Upper lobe of right lung (tissue), 1 donor: ENCODE results near the gene TMEM100. TPM values are rescaled to one million over a fixed set of nuclear protein-coding genes. Genes with fewer than 3 reads are reported as not detected.

Experiments used
- ATAC-seq: fragments of 200-7000 bp; cut with Tn5 transposase; one replicate; pipeline ENCODE4 v1.9.1; 2020; ENCODE audit warnings: mild to moderate bottlenecking, moderate library complexity
- DNase-seq: peaks from one replicate; pipeline ENCODE4 v3.0.0-alpha.2; 2020
- H3K27ac ChIP-seq: fragments of 200-600 bp; one replicate; pipeline ENCODE4 v1.8.0; 2022
- H3K27me3 ChIP-seq: fragments of 200-600 bp; one replicate; pipeline ENCODE4 v1.8.0; 2022; ENCODE audit warnings: mild to moderate bottlenecking
- H3K36me3 ChIP-seq: fragments of 200-600 bp; one replicate; pipeline ENCODE4 v1.8.0; 2022
- H3K4me1 ChIP-seq: fragments of 200-600 bp; one replicate; pipeline ENCODE4 v1.8.0; 2022
- H3K4me3 ChIP-seq: fragments of 200-600 bp; one replicate; pipeline ENCODE4 v1.8.0; 2022; ENCODE audit warnings: mild to moderate bottlenecking
- H3K9me3 ChIP-seq: fragments of 200-600 bp; one replicate; pipeline ENCODE4 v1.8.0; 2022
- intact Hi-C: fragments of 100-400 bp; cut with DNase I; formaldehyde crosslinking; loops from one replicate; pipeline ENCODE4 v1.11.0; 2022
- total RNA-seq: library from RNA; stranded (reverse); fragmentation: NEBNext Ultra II Directional; extraction: Animal tissue kit (Norgen Biotek cat#: 25700); gene quantifications from one replicate; pipeline ENCODE4 v1.2.1, GENCODE V29; 2021
- TF ChIP-seq, protein P1 (sequence below): fragments of 200-600 bp; IDR thresholded peaks from one replicate; pipeline ENCODE4 v1.8.0; 2022; ENCODE audit warnings: antibody characterized with exemption
- donor health status: DM: no; HTN: yes; CAD: no; lungs with severe emphysema.

TMEM100 gene
- total RNA-seq, 1 donor from 2014 or later, result 279 TPM

DNA sequence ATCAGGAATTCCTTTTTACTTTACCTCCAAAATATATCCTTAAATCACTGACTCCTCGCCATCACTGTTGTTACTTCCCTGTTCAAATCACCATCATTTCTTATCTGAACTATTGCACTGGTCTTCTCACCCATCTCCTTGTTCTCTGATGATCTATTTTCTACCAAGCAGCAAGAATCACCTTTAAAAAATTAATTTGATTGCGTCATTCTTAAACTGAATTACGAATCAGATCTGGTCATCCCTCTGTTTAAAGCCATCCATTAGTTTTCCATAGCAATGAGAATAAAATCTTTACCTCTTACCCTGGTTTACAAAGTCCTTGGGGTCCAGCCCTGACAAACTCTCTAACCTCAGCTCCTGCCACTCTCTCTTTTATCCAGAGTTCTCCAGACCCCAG is 42.8 kb upstream of the TMEM100 start:
- ATAC-seq (no peak), DNase-seq (no peak)
- Histone ChIP-seq H3K9me3 (no peaks in the 10 kb centered on the region), H3K4me1 (peaks cover 8% of the 10 kb centered on the region), H3K27me3 (no peaks in the 10 kb centered on the region), H3K36me3 (peaks cover 11% of the 10 kb centered on the region), H3K4me3 (no peak overlapping the region), H3K27ac (no peak overlapping the region)
- TF ChIP-seq, protein P1, sequence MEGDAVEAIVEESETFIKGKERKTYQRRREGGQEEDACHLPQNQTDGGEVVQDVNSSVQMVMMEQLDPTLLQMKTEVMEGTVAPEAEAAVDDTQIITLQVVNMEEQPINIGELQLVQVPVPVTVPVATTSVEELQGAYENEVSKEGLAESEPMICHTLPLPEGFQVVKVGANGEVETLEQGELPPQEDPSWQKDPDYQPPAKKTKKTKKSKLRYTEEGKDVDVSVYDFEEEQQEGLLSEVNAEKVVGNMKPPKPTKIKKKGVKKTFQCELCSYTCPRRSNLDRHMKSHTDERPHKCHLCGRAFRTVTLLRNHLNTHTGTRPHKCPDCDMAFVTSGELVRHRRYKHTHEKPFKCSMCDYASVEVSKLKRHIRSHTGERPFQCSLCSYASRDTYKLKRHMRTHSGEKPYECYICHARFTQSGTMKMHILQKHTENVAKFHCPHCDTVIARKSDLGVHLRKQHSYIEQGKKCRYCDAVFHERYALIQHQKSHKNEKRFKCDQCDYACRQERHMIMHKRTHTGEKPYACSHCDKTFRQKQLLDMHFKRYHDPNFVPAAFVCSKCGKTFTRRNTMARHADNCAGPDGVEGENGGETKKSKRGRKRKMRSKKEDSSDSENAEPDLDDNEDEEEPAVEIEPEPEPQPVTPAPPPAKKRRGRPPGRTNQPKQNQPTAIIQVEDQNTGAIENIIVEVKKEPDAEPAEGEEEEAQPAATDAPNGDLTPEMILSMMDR, result no peak
- intact Hi-C loops, result no loop called here

DNA sequence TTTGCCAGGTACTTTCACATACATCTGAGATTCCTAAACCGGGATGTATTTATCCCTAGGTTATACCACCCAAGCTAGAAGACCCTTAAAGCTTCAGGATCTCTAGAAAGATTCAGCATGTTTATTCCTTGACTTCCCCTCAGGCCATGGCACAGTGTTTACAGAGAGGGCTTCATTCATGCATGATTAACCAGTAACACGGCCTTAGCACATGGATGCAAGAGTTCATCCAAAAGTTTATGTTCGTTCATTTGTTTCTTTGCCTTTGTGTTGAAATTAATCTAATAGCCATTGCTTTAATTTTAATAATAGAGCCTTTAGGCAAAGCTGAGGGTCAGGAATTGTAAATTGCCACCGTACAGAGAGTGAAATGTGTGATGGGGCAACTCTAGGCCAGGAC is 41.9 kb upstream of the TMEM100 start:
- H3K4me3 ChIP-seq, result no peak overlapping the region
- H3K27ac ChIP-seq, result peak overlapping the region; percentile 33
- peaks cover 8% of the 10 kb centered on the region for H3K4me1 ChIP-seq
- ATAC-seq, result no peak
- H3K36me3 ChIP-seq, result peaks cover 11% of the 10 kb centered on the region
- H3K27me3 ChIP-seq, result no peaks in the 10 kb centered on the region
- TF ChIP-seq, protein P1, result no peak
- intact Hi-C loops, result no loop called here
- H3K9me3 ChIP-seq, result no peaks in the 10 kb centered on the region
- DNase-seq, result no peak

DNA sequence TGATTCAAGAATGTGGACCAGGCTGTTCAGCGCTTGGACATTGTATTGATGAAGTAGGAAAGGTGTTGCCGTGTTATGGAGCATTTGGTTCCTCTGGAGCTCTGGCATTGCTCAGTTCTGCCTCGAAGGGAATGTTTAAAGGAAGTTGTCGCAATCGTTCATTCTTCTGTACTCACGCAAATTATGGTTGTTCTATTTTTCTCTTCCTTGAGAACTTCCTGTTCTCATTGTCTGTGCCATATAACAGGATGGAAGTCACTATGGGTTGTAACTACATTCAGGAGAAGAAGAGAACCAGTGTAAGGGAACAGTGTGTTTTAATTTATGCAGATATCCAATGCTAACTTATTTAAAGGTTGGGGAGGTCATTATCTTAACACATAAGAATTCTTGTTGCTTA is 41.2 kb upstream of the TMEM100 start:
- peaks cover 11% of the 10 kb centered on the region for H3K4me1 ChIP-seq
- TF ChIP-seq, protein P1, result no peak
- no peak overlapping the region for H3K4me3 ChIP-seq
- no peaks in the 10 kb centered on the region for H3K27me3 ChIP-seq
- H3K27ac ChIP-seq, result peak overlapping the region; percentile 33
- no peaks in the 10 kb centered on the region for H3K9me3 ChIP-seq
- peak; percentile 62 for ATAC-seq
- intact Hi-C loops, result no loop called here
- H3K36me3 ChIP-seq, result peaks cover 11% of the 10 kb centered on the region
- no peak for DNase-seq

DNA sequence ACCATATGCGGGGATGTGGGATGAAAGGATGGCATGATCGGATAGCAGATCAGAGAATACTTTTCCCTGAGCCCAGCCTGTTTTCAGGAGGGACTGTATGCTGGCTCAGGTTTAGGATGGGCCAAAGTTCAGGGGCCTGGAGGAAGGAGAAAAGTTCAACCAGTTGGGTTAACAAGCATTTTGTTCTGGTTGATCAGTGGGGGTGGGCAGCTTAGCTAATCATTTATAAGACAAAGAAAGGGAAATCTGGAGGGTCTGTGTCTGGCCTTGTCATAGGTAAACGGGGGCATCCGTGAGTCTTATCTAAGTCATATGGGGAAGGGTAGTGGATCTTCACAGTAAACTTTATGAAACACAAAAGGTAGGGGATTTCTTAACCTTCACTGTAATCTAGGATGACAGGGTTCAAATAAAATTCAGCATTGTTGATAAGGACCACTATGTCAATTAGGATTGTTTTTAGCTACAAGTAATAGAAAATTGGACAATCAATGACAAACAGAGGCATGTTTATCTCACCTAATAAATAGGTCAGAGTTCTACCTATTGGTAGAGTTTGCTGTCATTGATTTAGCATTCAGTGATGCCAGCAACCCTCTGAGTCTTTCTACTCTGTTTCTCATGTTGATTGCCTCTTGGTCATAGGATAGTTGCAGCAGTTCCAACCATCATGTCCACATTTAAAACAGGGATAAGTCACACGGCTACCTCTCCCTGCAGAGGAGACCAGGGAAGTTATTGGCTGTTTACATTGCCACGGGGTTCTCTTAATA is 39.6 kb upstream of the TMEM100 start:
- Histone ChIP-seq H3K9me3 (no peaks in the 10 kb centered on the region), H3K36me3 (no peaks in the 10 kb centered on the region), H3K4me3 (no peak overlapping the region), H3K27me3 (no peaks in the 10 kb centered on the region), H3K4me1 (peaks cover 11% of the 10 kb centered on the region), H3K27ac (no peak overlapping the region)
- intact Hi-C loops, result no loop called here
- ATAC-seq (no peak), DNase-seq (no peak)
- TF ChIP-seq, protein P1, result no peak

DNA sequence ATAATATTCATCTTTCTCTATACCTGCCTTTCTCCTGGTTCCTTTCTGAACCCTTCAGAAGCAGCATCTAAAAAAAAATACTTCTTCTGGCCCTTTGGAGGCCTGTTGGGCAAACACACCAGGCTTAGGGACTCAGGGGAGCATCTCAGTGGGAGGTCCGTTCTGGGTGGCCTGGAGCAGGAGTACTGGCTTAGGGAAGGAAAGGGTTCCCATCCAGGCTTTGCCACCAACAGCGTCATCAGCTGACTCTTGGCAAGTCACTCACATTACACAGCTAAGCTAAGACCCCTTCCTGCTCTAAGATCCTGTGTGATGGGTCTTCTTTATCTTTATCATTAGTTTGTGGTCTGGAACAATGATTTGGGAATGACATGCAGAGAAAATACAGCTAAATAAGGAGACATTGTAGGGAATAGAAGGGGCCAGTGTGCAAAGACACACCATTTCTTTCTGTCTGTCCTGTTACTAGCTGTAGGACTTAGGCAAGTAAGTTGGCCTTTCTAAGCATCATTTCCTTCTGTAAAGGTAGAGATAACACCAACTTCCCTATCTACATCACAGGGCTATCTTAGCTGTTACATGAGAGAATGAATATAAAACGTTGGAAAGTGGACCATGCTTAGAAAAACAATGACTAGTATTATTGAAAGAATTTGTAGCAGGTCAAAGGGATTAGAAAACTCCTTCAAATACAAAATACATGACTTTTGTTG is 38.1 kb upstream of the TMEM100 start:
- TF ChIP-seq, protein P1, result no peak
- Histone ChIP-seq H3K9me3 (no peaks in the 10 kb centered on the region), H3K4me1 (peaks cover 11% of the 10 kb centered on the region), H3K27me3 (no peaks in the 10 kb centered on the region), H3K27ac (no peak overlapping the region), H3K4me3 (no peak overlapping the region), H3K36me3 (no peaks in the 10 kb centered on the region)
- no peak for DNase-seq
- no peak for ATAC-seq
- intact Hi-C loops, result no loop called here
